Peyer's patch (tissue), 4 donors: Measurements from ENCODE around the gene ANKRD13C.
"Not testable (repeated sequence)": the region's sequence is repeated elsewhere in the genome, so short reads cannot be mapped to it uniquely, and the experiment has no call there.

ENCODE experiments used
- CTCF ChIP-seq, 6 experiments: fragments of 450-650 bp in 4 of 6; fragments of 200-600 bp in 2 of 6; sonication (generic) in 1 of 6; IDR thresholded peaks; one replicate each; pipeline ENCODE4 v1.5.1; 2017 to 2019; ENCODE audit warnings: antibody characterized with exemption in 6 of 6, mild to moderate bottlenecking in 3 of 6, moderate library complexity in 1 of 6
- POLR2A ChIP-seq, 2 donors: fragments of 450-650 bp; IDR thresholded peaks; one replicate each; pipeline ENCODE4 v1.5.1; 2017; ENCODE audit warnings: antibody characterized with exemption in 2 of 2, mild to moderate bottlenecking in 2 of 2, moderate library complexity in 2 of 2

DNA sequence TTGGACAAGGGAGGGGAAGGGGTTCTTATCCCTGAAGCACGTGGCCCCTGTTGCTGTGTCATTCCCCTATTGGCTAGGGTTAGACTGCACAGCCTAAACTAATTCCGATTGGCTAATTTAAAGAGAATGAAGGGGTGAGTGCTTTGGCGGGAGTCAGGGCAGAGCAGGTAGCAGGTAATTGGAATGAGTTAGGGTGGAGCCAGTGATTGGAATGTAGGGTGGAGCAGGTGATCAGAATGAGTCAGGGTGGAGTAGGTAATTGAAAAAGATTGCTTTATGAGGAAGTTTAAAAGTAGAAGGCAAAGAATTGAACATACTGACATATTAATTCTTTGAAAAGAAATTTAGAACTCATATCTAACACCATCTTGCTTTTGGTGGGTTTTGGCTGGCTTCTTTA is 12.5 kb upstream of the ANKRD13C start:
- not testable (repeated sequence) for TF ChIP-seq CTCF, POLR2A (IDR thresholded peaks at IDR 0.05)
